Measurements from ENCODE around the gene DONSON.
"Not testable (repeated sequence)": the region's sequence is repeated elsewhere in the genome, so short reads cannot be mapped to it uniquely, and the experiment has no call there.

DONSON gene

DNA sequence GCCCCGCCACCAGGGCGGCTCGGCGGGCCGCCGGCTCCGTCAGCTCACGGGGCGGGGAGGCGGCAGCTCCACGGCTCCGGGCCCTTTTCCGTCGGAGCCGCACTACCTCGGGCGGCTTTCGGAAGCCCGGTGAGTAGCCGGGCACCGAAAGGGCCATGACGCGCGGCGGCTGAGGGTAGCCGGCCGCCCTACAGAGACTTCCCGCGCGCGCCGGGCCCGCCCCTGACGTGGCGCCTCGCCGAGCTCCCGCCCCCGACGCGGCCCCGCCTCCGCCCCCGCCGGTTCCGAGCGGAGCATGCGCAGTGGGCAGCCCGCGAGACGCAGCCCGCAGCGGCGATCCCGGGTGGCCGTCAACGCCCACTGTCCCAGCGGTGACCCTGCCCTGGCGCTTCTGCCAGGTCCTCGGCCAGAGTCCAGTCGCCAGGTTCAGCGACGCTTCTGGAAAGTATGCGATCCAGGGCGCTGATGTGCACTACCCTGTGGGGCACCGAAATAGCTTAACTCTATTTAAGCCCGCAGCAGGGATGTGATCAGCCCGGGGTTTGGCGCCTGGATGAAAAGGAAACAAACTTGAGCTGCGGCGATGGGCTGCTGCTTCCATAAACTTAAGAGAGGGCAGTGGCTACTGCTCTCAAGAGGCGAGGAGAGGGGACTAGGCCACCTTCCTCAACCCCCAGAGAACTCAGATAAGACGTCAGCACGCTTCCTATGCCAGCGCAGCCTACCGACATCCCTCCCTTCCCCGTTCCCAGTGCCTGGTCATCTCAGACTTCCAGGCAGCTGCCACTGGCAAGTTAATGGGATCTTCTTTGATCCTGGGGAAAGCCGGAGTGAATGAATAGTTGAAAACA, at the start of gene DONSON:
DONSON (minus strand) TSS at position 200 of the 851 bp plus-strand sequence; CDS start at position 157, 43 bp downstream.
- peak; percentile 78 for DNase-seq

DNA sequence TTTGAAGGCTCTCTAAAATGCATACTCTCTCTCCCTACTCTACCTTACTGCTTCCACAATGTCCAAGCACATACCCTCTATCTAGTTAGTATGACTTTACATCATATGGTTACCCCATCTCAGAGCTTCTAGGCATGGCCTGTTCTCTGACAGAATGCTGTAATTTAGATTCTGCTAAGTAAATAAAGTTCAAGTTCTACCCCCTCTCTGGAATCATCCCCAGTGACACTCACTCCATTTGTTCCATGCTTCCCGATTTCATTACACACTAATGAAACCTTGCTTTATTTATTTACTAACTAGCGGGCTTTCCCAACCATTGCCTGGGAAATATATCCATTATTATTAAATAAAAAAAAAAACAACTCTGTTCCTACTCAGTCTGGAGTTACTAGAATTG, 45.8 kb upstream of the DONSON start:
- DNase-seq: no peak

DNA sequence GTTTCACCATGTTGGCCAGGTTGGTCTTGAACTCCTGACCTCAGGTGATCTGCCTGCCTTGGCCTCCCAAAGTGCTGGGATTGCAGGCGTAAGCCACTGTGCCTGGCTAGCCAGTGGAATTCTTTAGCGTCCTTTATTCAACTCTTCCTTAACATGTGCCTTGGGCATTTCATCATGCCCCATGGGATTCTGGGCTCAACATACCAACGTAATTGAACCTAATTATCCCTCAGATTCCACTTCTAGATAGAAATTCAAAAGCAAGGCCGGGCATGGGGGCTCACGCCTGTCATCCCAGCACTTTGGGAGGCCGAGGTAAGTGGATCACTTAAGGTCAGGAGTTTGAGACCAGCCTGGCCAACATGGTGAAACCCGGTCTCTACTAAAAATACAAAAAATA, 37.7 kb upstream of the DONSON start:
- not testable (repeated sequence) for DNase-seq

DNA sequence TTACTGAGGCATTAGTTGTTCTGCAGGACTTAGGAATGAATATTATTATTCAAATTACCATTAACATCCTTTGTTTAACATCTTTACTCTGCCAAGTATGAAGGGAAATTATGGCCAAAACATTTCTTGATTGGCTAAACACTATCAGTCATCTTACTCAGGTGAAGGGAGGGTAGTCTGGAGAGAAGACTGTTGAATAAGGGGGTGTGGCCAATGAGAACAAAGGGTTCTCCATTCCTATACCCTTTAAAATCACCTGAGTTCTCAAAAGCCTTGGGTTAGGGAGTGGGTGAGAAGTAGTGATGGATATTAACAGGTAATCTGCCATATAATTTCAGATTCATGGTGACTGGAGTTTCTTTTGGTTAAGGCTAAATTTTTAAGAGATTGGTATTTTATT, 33.8 kb upstream of the DONSON start:
- no peak for DNase-seq

GRCh38 chr21:33619726-33620125, 31.2 kb upstream of the DONSON start:
- DNase-seq: no peak

- no peak for DNase-seq
Observed at GRCh38 chr21:33618407-33618806, 29.9 kb upstream of the DONSON start.

GRCh38 chr21:33617565-33617964, 29.1 kb upstream of the DONSON start:
- DNase-seq: not testable (repeated sequence)

DNA sequence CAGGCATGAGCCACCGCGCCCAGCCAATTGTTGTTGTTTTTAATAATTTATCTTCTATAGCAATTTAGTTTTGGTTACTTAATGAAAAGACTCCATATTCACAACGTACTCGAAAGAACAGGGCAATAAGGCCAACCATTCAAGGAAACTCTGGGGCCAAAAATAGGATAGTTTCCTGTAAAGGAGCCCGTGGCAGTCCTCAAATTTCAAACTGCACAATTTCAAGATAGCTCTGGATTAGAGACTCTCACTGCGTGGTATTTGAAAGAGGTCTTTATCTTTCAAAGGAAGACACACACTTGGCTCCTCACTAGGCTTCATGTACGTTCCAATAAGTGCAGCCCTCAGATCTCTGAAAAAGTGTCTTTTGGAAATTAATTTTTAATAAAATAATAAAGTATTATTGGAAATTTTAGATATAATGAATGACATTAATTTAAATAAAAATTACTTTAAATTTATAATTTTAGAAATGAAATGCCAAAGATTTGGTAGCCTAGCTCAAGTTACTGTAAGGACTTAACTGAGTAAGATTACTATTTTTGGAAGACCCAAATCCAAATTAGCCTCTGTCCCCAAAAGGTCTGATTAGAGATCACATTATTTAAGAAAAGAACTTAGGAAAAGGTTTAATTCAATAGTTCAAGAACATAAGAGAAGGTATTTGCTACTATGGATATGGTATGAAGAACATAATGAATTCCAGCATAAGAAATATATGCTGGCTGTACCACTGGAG, 22.7 kb upstream of the DONSON start:
- DNase-seq: no peak

DNA sequence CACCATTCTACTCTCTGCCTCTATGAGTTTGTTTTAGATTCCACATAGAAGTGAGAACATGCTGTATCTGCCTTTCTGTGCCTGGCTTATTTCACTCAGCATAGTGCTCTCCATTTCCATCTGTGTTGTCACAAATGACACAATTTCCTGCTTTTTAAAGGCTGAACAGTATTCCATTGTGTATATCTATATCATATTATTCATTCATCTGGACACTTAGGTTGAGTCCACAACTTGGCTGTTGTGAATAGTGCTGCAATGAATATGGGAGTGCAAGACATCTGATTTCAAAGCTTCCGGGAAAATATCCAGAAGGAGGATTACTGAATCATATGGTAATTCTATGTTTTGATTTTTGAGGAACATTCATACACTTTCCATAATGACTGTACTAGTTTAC, 20.1 kb upstream of the DONSON start:
- no peak for DNase-seq

- DNase-seq: no peak
Observed at GRCh38 chr21:33598051-33598450, 9.6 kb upstream of the DONSON start.

GRCh38 chr21:33587792-33588484, 546 bp downstream of the DONSON start:
- peak; percentile 13 for DNase-seq

DNA sequence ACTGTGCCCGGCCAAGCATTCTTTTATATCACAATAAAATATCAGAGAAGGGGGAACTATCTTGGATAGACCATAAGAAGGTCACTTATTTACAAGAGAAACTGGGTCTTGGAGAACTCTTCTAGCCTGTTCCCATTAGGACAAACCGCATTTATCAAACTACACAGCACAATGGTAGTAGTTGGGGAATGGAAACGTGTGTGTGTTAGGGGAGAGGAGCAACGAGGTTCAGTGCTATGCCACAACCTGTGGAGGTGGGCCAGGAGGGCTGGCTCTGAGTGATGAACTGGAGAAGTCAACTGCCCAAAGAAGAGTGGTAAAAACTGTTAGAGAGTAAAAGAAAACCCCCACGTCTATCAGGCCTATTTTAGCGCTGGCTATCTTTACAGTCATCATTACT, 1.6 kb downstream of the DONSON start:
- DNase-seq: no peak

GRCh38 chr21:33584455-33584854, 4.0 kb downstream of the DONSON start:
- DNase-seq: no peak

DNA sequence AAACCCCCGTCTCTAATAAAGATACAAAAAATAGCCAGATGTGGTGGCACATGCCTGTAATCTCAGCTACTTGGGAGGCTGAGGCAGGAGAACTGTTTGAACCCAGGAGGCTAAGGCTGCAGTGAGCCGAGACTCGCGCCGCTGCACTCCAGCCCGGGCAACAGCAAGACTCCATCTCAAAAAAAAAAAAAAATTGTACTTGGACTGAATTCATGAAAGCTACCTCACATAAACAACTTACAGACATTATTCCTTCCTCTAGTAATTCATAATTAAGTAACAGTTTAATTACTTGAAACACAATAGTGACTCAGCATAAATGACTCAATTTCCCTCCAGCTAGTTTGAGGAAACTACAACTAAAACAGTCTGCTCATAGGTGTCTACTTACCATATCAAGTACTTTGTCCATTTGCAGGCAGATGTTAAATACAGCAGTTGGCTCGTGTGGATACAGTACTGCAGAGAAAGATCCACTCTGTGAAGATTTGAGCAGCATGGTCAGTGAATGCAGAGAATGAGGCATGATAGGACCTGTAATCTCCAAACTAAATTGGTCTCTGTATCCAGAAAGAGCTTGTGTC, 9.4 kb downstream of the DONSON start:
- DNase-seq: no peak

GRCh38 chr21:33578214-33578613, 10.3 kb downstream of the DONSON start:
- DNase-seq: no peak

DNA sequence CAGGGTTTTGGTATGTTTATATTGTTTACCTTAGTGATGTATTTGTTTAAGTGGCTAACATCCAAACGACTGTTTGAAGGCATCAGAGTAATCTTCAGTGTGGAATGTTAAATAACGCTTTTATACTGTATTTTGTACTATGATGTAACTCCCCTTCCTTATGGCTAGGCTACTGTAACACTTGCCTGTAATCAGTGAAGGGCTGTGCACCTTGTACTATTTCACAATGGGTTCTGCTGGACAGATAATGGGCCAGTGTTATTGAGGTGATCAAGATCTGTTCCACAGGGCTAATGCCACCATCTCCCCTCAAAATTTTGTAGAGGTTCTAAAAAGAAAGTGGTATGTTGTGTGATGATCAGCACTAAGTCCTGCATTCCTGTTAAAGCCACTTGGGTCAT, 11.7 kb downstream of the DONSON start:
- DNase-seq: not testable (repeated sequence)

DNA sequence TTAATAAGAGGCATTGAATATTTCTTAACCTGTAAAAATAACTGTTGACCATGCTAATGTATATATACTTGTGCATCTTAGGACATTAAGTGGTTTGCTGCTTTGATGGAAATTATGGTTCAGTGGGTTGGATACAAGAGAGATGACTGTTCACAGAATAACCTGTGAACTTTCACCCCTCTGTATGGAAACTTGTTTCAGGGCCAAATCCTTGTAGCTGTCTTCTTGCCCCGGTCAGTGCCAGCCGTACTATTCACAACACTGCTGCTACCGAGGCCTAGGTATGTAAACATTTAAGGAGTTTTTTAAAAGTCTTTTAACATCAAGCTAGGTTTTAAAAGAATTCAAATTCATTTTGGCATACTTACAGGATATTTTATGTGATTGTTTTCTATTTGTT, 16.1 kb downstream of the DONSON start:
- no peak for DNase-seq

- DNase-seq: no peak
Observed at GRCh38 chr21:33569991-33570390, 18.5 kb downstream of the DONSON start.

- no peak for DNase-seq
Observed at GRCh38 chr21:33568448-33568847, 20.0 kb downstream of the DONSON start.

DNA sequence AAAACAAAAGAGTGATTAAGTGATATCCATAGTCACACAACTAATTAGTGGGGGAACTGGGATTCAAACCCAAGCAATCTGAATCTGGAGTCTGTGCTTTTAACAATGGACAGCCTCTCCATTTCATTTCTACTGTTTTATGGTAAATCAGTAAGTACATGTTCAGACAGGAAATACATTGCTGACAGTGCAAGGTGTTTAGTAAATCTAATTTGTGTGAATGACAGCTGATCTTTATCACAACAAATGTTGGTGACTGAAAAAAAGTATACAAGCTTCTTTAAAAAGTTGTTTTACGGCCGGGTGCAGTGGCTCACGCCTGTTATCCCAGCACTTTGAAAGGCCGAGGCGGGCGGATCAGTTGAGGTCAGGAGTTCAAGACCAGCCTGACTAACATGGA, 20.6 kb downstream of the DONSON start:
- DNase-seq: no peak

DNA sequence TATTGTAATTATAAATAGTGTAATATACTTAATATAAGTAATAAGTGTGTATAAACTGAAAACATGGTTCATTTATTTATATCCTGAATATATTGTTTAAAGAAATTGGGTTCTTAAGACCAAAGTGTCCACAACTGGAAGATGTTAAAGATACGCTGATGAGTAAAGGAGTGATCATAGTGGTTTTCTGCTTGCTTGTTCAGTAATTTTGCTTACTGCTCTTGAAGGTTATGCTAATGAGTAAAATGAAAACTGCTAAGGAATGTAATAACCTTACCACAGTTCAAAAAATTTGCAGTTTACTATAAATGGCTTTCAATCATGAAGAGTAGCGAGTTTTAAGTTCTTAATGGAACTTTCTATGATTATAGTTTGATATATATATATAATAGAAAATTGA, 22.0 kb downstream of the DONSON start:
- DNase-seq: no peak

DNA sequence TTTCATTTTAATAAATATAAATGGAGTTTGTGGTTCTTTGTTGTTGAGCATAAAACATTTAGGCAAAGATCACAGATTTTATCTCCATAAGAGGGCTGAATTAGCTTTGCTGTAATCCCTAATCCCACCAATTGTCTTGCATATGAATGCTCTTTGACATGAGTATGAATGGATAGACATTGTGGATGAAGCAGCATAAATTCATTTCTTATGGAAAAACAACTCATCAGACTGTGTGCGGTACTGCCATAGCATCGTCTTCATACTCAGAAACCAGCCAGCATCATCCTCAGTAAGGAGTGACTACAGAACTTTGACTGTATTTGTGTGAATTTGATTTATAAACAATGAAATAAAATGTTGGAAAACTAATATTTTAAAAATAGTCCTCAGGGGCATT, 26.1 kb downstream of the DONSON start:
- no peak for DNase-seq

GRCh38 chr21:33561373-33561772, 27.1 kb downstream of the DONSON start:
- DNase-seq: no peak
